ENCODE measurements around the gene EXOSC1. TPM values are rescaled to one million over a fixed set of nuclear protein-coding genes. Genes with fewer than 3 reads are reported as not detected.
"Not testable (repeated sequence)": the region's sequence is repeated elsewhere in the genome, so short reads cannot be mapped to it uniquely, and the experiment has no call there.

EXOSC1 gene
- total and polyA plus RNA-seq, 7 donors: 29.1 to 42.6 (median 37.5) TPM

- DNase-seq: peak; percentile 76
- no peaks in the 10 kb centered on the region for H3K9me3 ChIP-seq
- no peaks in the 10 kb centered on the region for H3K27me3 ChIP-seq
- 3 to 5% methylated on average over 10 of the region's 10 CpGs for WGBS, 2 donors
- H3K27ac ChIP-seq: peak overlapping the region in 1 of 4 donors; percentile 0
- intact Hi-C loops (cut with DNase I): no loop called here
- peaks cover 0 to 9% (median 9%) of the 10 kb centered on the region in 4 donors for H3K4me1 ChIP-seq
- TF ChIP-seq CTCF (IDR thresholded peaks at IDR 0.05): peak; percentile 41 to 85 (median 80)
- TF ChIP-seq EP300 (IDR thresholded peaks at IDR 0.05): no peak
- H3K4me3 ChIP-seq: no peak overlapping the region
- no peaks in the 10 kb centered on the region for H3K36me3 ChIP-seq
Observed at GRCh38 chr10:97407211-97407951, 38.4 kb downstream of the EXOSC1 start.

- DNase-seq; H3K4me3 ChIP-seq; H3K36me3 ChIP-seq; H3K27me3 ChIP-seq; intact Hi-C loops (cut with DNase I); H3K27ac ChIP-seq; H3K9me3 ChIP-seq: not testable (repeated sequence)
- WGBS, 2 donors: 86 to 93% methylated on average over 7 of the region's 7 CpGs
- H3K4me1 ChIP-seq: peaks cover 0 to 12% (median 12%) of the 10 kb centered on the region in 4 donors
Observed at GRCh38 chr10:97406483-97406882, 39.3 kb downstream of the EXOSC1 start.

GRCh38 chr10:97406064-97406463 lies 39.7 kb downstream of the EXOSC1 start:
- H3K4me1 ChIP-seq: peaks cover 0 to 14% (median 14%) of the 10 kb centered on the region in 4 donors
- TF ChIP-seq POLR2AphosphoS5 (IDR thresholded peaks at IDR 0.05) (no peak), EP300 (IDR thresholded peaks at IDR 0.05) (no peak), POLR2A (IDR thresholded peaks at IDR 0.05) (no peak), CTCF (IDR thresholded peaks at IDR 0.05) (no peak)
- intact Hi-C loops (cut with DNase I): no loop called here
- H3K9me3 ChIP-seq: no peaks in the 10 kb centered on the region
- no peak overlapping the region for H3K4me3 ChIP-seq
- no peak for DNase-seq
- 63 to 73% methylated on average over 3 of the region's 3 CpGs for WGBS, 2 donors
- no peaks in the 10 kb centered on the region for H3K27me3 ChIP-seq
- no peak overlapping the region for H3K27ac ChIP-seq
- H3K36me3 ChIP-seq: no peaks in the 10 kb centered on the region

- Histone ChIP-seq H3K27me3 (no peaks in the 10 kb centered on the region), H3K36me3 (no peaks in the 10 kb centered on the region), H3K4me1 (peaks cover 0 to 28% (median 25%) of the 10 kb centered on the region in 4 donors), H3K27ac (no peak overlapping the region), H3K9me3 (no peaks in the 10 kb centered on the region), H3K4me3 (no peak overlapping the region)
- TF ChIP-seq EP300 (IDR thresholded peaks at IDR 0.05): no peak
- TF ChIP-seq POLR2A (IDR thresholded peaks at IDR 0.05): no peak
- no peak for TF ChIP-seq POLR2AphosphoS5 (IDR thresholded peaks at IDR 0.05)
- no peak for TF ChIP-seq CTCF (IDR thresholded peaks at IDR 0.05)
- no peak for DNase-seq
- intact Hi-C loops (cut with DNase I): loop anchor here (5.0 kb wide), 2 partner anchors 72 to 148 kb away; partner anchors contain the start of gene FRAT2
Observed at GRCh38 chr10:97404044-97404443, 41.8 kb downstream of the EXOSC1 start.

GRCh38 chr10:97401455-97401919 lies 44.3 kb downstream of the EXOSC1 start:
- H3K36me3 ChIP-seq: peaks cover 0 to 12% (median 4%) of the 10 kb centered on the region in 4 donors
- intact Hi-C loops (cut with DNase I): loop anchor here (1.0 to 5.0 kb wide), 3 partner anchors 45 to 151 kb away; partner anchors contain the start of genes EXOSC1, FRAT2 and ZDHHC16
- H3K9me3 ChIP-seq: no peaks in the 10 kb centered on the region

More at GRCh38 chr10:97401455-97401919, 44.3 kb downstream of the EXOSC1 start:
- peak overlapping the region in 3 of 4 donors; percentile 73 to 86 (median 74) for H3K4me3 ChIP-seq
- WGBS, 2 donors: 62 to 67% methylated on average over 13 of the region's 13 CpGs
- peak overlapping the region; percentile 65 to 82 (median 72) for H3K27ac ChIP-seq
- TF ChIP-seq POLR2AphosphoS5 (IDR thresholded peaks at IDR 0.05): no peak
- TF ChIP-seq CTCF (IDR thresholded peaks at IDR 0.05): no peak
- TF ChIP-seq EP300 (IDR thresholded peaks at IDR 0.05): peak in 1 of 4 donors; percentile 1
- no peak for DNase-seq
- peaks cover 0 to 19% (median 17%) of the 10 kb centered on the region in 4 donors for H3K4me1 ChIP-seq
- H3K27me3 ChIP-seq: no peaks in the 10 kb centered on the region

Measured in sigmoid colon (tissue), 7 donors.